Endodermal cell (in vitro differentiated cells): ENCODE measurements around the gene DSTN. TPM values are rescaled to one million over a fixed set of nuclear protein-coding genes. Genes with fewer than 3 reads are reported as not detected.

Experiments
- DNase-seq: peaks from one replicate; pipeline ENCODE4 v3.0.0-alpha.2; 2017
- H3K27ac ChIP-seq: 2 replicates; pipeline ENCODE4 v1.5.1; 2013; ENCODE audit warnings: mild to moderate bottlenecking, low read depth, low read length, moderate library complexity
- H3K27me3 ChIP-seq: 2 replicates; pipeline ENCODE4 v1.6.1; 2013; ENCODE audit warnings: mild to moderate bottlenecking, low read length, moderate library complexity; ENCODE audit not compliant: insufficient read depth, control insufficient read depth, poor library complexity, severe bottlenecking
- H3K36me3 ChIP-seq: 2 replicates; pipeline ENCODE4 v1.7.0; 2013; ENCODE audit warnings: mild to moderate bottlenecking, low read length, moderate library complexity; ENCODE audit not compliant: control insufficient read depth, insufficient read depth
- H3K4me1 ChIP-seq: one replicate; pipeline ENCODE4 v1.7.0; 2013; ENCODE audit warnings: low read length; ENCODE audit not compliant: control insufficient read depth, insufficient read depth
- H3K4me3 ChIP-seq: 2 replicates; pipeline ENCODE4 v1.5.1; 2013; ENCODE audit warnings: mild to moderate bottlenecking, low read length, moderate library complexity
- H3K9ac ChIP-seq: 2 replicates; pipeline ENCODE4 v1.6.1; 2013; ENCODE audit warnings: mild to moderate bottlenecking, low read length, moderate library complexity; ENCODE audit not compliant: poor library complexity, severe bottlenecking; ENCODE audit errors: extremely low read depth
- H3K9me3 ChIP-seq: 2 replicates; pipeline ENCODE4 v1.6.1; 2013; ENCODE audit warnings: mild to moderate bottlenecking, low read length, moderate library complexity; ENCODE audit not compliant: control insufficient read depth
- H3K27ac Mint-ChIP-seq: 2 replicates; pipeline ENCODE4 v1.8.0; 2020; ENCODE audit warnings: mixed read lengths
- H3K27me3 Mint-ChIP-seq: 2 replicates; pipeline ENCODE4 v1.8.0; 2021; ENCODE audit warnings: mild to moderate bottlenecking, mixed read lengths; ENCODE audit not compliant: insufficient read depth
- H3K36me3 Mint-ChIP-seq: 2 replicates; pipeline ENCODE4 v1.8.0; 2020; ENCODE audit warnings: low read depth, mixed read lengths
- H3K4me1 Mint-ChIP-seq: 2 replicates; pipeline ENCODE4 v1.8.0; 2020; ENCODE audit warnings: mixed read lengths
- H3K4me3 Mint-ChIP-seq: 2 replicates; pipeline ENCODE4 v1.8.0; 2020; ENCODE audit warnings: mild to moderate bottlenecking, moderate library complexity, mixed read lengths
- H3K9me3 Mint-ChIP-seq: 2 replicates; pipeline ENCODE4 v1.8.0; 2020; ENCODE audit warnings: mild to moderate bottlenecking, mixed read lengths
- CTCF ChIP-seq: fragments of 200-600 bp; sonication (generic); conservative IDR thresholded peaks from 2 replicates; pipeline ENCODE4 v1.5.0; 2021; ENCODE audit warnings: antibody characterized with exemption, mild to moderate bottlenecking
- WGBS, 2 experiments: methylation state at CpG; one replicate each; pipeline versions ENCODE4 v1.1.5 to v1.1.7; 2013; ENCODE audit warnings: missing lambda C conversion rate in 2 of 2, mixed read lengths in 1 of 2; ENCODE audit not compliant: insufficient coverage in 1 of 2, insufficient read length in 1 of 2; 5-methylcytosine and 5-hydroxymethylcytosine counted together
- total RNA-seq, 2 donors: library from RNA; stranded (reverse); fragmentation: NEBNext Ultra II Directional in 1 of 2; extraction: Animal tissue kit (Norgen Biotek cat#: 25700) in 1 of 2; gene quantifications; 2 replicates in 1 of 2; 3 replicates in 1 of 2; pipeline ENCODE4 v1.2.1, GENCODE V29; 2021

Gene DSTN
- total RNA-seq, 2 donors from 2014 or later: 196 to 204 TPM

GRCh38 chr20:17608701-17609497 is 39.0 kb downstream of the DSTN start:
- H3K9ac ChIP-seq: no peak overlapping the region
- no peak for TF ChIP-seq CTCF
- Mint-ChIP-seq H3K4me3 (no peak overlapping the region), H3K9me3 (no peaks in the 10 kb centered on the region), H3K4me1 (peaks cover 3% of the 10 kb centered on the region), H3K27ac (peak overlapping the region; percentile 45), H3K36me3 (peaks cover 29% of the 10 kb centered on the region), H3K27me3 (no peaks in the 10 kb centered on the region)
- no peak overlapping the region for H3K27ac ChIP-seq
- DNase-seq: peak; percentile 43
- WGBS, 2 experiments: 86 to 94% methylated on average over 1 to 3 of the region's 3 CpGs
- H3K36me3 ChIP-seq: peaks cover 46% of the 10 kb centered on the region
- H3K4me1 ChIP-seq: no peaks in the 10 kb centered on the region
- H3K27me3 ChIP-seq: no peaks in the 10 kb centered on the region
- H3K4me3 ChIP-seq: no peak overlapping the region
- H3K9me3 ChIP-seq: no peaks in the 10 kb centered on the region

GRCh38 chr20:17609811-17610377 is 40.0 kb downstream of the DSTN start:
- no peaks in the 10 kb centered on the region for H3K27me3 ChIP-seq
- peaks cover 40% of the 10 kb centered on the region for H3K36me3 ChIP-seq
- no peaks in the 10 kb centered on the region for H3K9me3 ChIP-seq
- no peaks in the 10 kb centered on the region for H3K4me1 ChIP-seq
- H3K27me3 Mint-ChIP-seq: no peaks in the 10 kb centered on the region
- no peak overlapping the region for H3K4me3 Mint-ChIP-seq
- peaks cover 27% of the 10 kb centered on the region for H3K36me3 Mint-ChIP-seq
- H3K9me3 Mint-ChIP-seq: no peaks in the 10 kb centered on the region
- H3K4me1 Mint-ChIP-seq: peaks cover 3% of the 10 kb centered on the region
- 94 to 100% methylated on average over 6 to 8 of the region's 8 CpGs for WGBS, 2 experiments
- no peak overlapping the region for H3K4me3 ChIP-seq
- TF ChIP-seq CTCF: no peak
- peak overlapping the region; percentile 45 for H3K27ac Mint-ChIP-seq
- DNase-seq: peak; percentile 37
- no peak overlapping the region for H3K9ac ChIP-seq
- no peak overlapping the region for H3K27ac ChIP-seq

DNA sequence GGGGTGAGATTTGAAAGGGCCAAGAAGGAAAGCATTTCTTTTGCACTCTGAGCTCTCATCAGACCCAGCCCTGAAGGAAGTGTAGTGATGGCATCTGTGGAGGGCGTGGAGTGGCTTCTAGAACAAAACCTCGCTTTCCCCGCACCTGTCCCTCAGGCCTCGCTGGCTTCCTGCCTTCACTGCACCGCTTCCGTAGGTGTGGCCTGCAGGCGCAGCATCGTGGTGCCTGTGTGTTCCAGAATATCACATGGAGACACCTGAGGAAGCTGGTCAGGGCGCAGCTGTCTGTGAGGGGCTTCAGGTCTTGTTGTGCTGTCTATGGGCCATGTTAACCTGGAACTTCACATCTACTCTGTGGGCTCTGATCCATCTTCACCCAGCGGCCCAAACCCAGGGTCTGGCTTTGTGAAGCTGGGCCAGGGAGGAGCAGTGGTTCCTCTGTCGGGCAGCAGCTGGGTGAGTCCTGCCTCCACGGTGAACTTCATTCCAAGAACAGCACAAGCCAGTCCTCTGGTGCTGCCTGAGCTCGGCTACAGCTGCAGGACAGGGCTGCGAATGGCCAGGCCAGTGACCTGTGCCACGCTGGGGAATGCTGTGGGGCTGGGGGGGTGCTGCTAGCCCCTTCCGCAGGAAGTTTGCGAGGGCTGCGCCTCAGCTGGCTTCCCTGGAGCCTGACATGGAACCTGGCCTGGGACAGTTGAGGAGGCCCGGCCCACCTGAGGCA is 40.9 kb downstream of the DSTN start:
- TF ChIP-seq CTCF: no peak
- 92 to 93% methylated on average over 15 to 19 of the region's 19 CpGs for WGBS, 2 experiments
- no peaks in the 10 kb centered on the region for H3K9me3 Mint-ChIP-seq
- no peaks in the 10 kb centered on the region for H3K27me3 ChIP-seq
- no peaks in the 10 kb centered on the region for H3K27me3 Mint-ChIP-seq
- no peak overlapping the region for H3K27ac Mint-ChIP-seq
- peaks cover 3% of the 10 kb centered on the region for H3K4me1 Mint-ChIP-seq
- H3K27ac ChIP-seq: no peak overlapping the region
- no peaks in the 10 kb centered on the region for H3K9me3 ChIP-seq
- no peak overlapping the region for H3K4me3 Mint-ChIP-seq
- no peaks in the 10 kb centered on the region for H3K4me1 ChIP-seq
- peak; percentile 59 for DNase-seq
- peaks cover 22% of the 10 kb centered on the region for H3K36me3 Mint-ChIP-seq
- H3K4me3 ChIP-seq: no peak overlapping the region
- H3K9ac ChIP-seq: no peak overlapping the region
- H3K36me3 ChIP-seq: peaks cover 39% of the 10 kb centered on the region
